Fibroblast of villous mesenchyme (primary cell): ENCODE measurements around the gene ZNF597. TPM values are rescaled to one million over a fixed set of nuclear protein-coding genes. Genes with fewer than 3 reads are reported as not detected.

Source experiments
- DNase-seq: peaks from one replicate; pipeline ENCODE4 v3.0.0-alpha.2; 2010; ENCODE audit warnings: low read depth
- H3K4me3 ChIP-seq: 2 replicates; pipeline ENCODE4 v1.5.1; 2011; ENCODE audit warnings: low read depth, mild to moderate bottlenecking, low read length
- total RNA-seq: library from RNA; depleted of rRNA; stranded (reverse); fragments of >200 nt; gene quantifications from 2 replicates; pipeline ENCODE4 v1.2.3, GENCODE V29; 2012
- TF ChIP-seq, protein P1 (sequence below): IDR thresholded peaks from 2 replicates; pipeline ENCODE4 v1.5.1; 2012; ENCODE audit warnings: low read depth, mild to moderate bottlenecking, low read length; ENCODE audit not compliant: insufficient read depth

Gene ZNF597
- total RNA-seq, 1 donor, result 5.2 TPM

DNA sequence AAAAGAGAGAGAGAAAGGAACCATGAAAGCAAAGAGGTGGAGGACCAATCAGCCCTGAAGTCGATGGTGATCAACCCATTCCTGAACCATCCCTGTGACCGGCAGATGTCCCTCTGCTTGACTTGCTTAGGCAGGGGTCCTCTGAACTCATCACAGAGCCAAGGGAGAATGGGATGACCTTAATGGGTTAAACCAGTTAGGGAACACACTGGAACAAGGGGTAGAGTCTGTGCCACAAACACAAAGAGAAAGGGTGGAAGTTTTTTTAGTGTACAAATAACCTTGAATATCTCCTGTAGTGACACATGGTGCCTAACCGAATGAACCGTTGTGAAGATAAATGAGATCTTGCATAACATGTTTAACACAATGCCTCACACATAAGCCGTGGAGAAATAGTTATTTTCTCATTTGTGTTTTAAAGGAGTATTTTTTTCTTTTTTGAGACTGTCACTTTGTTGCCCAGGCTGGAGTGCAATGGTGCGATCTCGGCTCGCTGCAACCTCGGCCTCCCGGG, 11.4 kb upstream of the ZNF597 start:
- no peak overlapping the region for H3K4me3 ChIP-seq
- TF ChIP-seq, protein P1, sequence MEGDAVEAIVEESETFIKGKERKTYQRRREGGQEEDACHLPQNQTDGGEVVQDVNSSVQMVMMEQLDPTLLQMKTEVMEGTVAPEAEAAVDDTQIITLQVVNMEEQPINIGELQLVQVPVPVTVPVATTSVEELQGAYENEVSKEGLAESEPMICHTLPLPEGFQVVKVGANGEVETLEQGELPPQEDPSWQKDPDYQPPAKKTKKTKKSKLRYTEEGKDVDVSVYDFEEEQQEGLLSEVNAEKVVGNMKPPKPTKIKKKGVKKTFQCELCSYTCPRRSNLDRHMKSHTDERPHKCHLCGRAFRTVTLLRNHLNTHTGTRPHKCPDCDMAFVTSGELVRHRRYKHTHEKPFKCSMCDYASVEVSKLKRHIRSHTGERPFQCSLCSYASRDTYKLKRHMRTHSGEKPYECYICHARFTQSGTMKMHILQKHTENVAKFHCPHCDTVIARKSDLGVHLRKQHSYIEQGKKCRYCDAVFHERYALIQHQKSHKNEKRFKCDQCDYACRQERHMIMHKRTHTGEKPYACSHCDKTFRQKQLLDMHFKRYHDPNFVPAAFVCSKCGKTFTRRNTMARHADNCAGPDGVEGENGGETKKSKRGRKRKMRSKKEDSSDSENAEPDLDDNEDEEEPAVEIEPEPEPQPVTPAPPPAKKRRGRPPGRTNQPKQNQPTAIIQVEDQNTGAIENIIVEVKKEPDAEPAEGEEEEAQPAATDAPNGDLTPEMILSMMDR, result no peak
- no peak for DNase-seq

DNA sequence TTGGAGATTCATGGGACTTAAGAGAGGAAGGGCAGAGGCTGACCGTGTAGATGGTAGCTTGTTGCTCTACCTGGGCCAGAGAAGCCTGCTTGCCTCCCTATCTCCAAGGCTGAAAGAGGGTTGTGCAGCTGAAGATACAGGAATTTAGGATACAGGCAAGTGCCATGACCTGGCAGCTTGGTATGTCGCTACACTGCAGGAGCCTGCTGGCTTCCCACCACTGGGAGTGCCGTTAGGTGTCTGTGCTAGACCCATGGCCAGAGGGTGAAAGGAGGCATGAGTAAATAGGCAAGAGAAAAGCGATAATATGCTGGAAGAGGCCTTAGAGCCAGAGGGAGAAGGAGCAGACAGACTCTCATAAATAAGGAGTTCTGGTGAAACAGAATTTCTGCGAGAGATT, 10.8 kb upstream of the ZNF597 start:
- no peak for DNase-seq
- H3K4me3 ChIP-seq, result no peak overlapping the region
- TF ChIP-seq, protein P1, result no peak

DNA sequence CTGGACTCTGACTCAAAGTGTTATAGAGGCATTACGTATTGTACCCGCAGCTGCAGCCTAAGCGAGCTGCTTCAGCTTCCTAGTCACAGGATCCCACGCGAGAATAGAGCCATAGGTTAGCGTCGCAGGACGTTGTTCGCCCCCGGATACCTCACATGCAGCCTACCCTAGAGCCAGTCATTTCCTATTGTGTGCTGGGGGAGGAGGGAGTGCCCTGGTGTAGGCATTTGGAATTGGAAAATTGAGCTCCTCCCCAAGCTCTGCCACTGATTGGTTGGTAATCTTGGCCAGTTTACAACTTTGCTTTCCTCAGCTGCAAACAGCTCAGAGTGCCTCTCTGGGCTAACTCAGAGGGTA, 706 bp upstream of the ZNF597 start:
- TF ChIP-seq, protein P1, result peak; percentile 23
- H3K4me3 ChIP-seq, result peak overlapping the region; percentile 87
- peak; percentile 81 for DNase-seq

DNA sequence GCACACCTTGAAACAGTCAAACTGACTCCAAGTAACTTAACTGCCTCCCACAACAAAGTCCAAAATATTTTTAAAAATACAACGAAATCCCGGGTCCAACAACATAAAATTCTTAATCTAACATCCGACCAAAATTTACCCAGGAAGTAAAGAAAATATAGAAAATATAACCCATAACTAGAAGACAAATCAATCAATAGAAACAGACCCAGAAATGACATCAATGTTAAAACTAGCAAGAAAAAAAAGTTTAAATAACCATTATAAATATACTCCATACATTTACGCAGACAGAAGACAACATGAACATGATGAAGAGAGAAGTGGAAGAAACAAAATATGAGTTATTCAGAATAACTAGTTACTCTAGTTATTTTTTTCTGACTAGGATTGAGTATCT, 3.7 kb downstream of the ZNF597 start:
- DNase-seq, result no peak
- no peak overlapping the region for H3K4me3 ChIP-seq
- TF ChIP-seq, protein P1, result no peak

DNA sequence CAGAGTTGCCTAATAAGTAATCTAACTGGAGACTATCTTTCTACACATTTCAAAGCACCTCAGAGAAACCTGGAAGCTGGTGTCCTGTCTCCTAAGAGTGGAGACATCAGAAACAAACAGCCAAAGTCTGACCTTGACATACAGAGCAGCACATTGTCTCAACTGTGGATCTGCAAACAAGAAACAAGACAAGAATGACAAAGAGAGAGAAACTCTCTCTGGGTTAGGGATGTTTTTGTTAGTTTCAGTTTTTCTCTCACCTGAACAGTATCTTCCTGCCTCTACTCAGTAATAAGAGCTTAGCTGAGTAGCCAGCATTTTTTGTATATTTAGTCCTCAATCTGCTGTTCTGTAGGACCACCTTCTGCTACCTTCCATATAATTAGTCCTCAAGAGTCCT, 8.9 kb downstream of the ZNF597 start:
- TF ChIP-seq, protein P1, result no peak
- no peak for DNase-seq
- no peak overlapping the region for H3K4me3 ChIP-seq

DNA sequence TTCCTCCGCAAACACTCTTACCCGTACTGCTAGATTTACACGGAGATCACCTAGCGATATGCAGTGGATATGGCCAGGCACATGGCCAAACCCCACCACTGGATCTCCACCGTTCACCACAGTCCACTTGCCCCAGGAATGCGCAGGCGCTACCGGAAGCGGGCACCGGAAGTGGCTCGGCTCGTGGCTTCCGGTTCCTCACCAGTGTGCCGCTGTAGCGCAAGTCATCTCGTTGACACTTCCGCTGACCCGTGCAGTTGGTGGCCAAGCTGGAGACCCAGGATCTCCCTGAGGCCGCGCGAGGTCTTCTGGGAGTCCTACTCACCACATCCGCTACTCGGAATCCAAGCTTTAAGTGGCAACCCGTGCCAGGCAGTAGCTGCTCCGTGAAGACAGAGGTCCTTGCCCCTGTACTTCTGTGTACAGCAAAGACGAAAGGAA, 11.5 kb downstream of the ZNF597 start:
- TF ChIP-seq, protein P1, result no peak
- peak overlapping the region; percentile 53 for H3K4me3 ChIP-seq
- DNase-seq, result peak; percentile 62

DNA sequence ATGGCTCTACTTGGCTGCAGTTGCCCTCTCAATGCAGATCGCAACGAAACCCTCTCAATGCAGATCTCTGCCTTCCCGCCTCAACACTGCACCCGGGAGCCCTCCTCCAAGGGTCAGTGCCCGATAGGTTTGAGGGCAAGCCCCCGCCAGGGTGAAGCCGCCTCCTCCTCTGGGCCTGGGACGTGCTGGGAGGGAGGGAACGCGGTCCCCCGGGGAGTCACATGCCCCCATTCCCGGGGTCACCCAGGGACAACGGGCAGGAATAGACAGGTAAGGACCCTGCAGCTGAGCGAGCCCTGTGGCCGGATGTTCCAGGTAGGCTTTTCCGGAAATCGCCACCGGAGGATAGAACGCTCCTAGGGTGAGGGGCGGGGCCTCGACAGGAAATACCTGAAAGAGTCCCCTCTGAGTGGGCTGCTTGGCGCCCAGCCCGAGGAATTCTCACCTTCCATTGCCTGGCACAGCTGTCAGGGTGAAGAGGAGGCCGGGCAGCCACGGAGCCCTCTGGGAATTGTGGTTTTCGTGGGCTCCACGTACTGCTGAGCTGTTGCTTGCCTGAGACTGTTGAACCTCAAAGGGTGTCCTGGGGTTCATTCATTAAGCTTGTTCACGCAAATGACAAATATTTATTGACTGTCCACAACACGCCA, 29.4 kb downstream of the ZNF597 start:
- DNase-seq, result no peak
- TF ChIP-seq, protein P1, result no peak
- H3K4me3 ChIP-seq, result no peak overlapping the region
